ENCODE measurements around the gene ZMYND19.
A peak's percentile ranks its signal among the peaks of the same experiment; 100 is the strongest.
"Not testable (repeated sequence)": the region's sequence is repeated elsewhere in the genome, so short reads cannot be mapped to it uniquely, and the experiment has no call there.

ZMYND19 gene

DNA sequence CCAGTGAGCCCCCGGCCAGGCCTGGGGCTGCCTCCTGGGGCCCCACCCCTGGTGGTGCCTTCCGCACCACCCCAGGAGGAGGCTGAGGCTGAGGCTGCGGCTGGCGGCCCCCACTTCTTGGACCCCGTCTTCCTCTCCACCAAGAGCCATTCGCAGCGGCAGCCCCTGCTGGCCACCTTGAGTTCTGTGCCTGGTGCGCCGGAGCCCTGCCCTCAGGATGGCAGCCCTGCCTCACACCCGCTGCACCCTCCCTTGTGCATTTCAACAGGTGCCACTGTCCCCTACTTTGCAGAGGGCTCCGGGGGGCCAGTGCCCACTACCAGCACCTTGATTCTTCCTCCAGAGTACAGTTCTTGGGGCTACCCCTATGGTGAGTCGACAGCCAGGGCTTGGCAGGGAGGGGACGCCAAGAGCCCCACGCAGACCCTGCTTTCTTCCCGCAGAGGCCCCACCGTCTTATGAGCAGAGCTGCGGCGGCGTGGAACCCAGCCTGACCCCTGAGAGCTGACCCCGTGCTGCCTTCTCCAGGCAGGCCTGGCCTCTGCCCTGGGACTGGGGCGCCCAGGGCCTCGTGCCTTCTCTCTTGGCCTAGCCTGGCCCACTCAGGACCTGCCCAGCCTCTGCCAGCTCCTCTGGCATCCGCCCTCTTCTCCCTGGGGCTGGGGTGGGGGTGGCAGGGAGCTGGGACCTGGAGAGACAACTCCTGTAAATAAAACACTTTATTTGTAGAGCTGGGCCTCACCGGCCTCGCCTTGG is 24.5 kb upstream of the ZMYND19 start:
- no peak for DNase-seq (ENCODE audit: low read depth)

DNA sequence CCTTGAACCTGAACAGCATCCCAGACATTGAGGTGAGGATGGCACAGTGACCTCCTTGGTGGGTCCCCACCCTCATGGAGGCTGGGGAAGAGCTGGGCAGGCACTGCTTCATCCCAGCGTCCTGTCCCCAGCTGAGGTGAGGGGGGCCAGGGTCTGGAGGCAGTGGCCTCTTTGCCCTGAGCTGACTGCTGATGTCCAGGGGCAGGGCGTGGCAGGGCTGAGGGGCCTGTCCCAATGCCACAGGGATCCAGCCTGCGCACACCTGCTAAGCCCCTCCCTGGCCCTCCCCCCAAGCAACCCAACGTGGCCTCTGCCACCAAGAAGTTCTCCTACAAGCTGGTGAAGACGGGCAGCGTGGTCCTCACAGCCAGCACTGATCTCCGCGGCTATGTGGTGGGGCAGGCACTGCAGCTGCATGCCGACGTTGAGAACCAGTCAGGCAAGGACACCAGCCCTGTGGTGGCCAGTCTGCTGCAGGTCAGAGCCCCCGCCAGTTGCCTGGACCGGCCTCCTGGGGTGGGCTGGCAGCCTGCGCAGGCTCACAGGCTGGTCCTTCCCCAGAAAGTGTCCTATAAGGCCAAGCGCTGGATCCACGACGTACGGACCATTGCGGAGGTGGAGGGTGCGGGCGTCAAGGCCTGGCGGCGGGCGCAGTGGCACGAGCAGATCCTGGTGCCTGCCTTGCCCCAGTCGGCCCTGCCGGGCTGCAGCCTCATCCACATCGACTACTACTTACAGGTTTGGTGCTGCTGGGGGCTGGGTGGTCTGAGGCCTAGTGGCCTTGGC is 23.6 kb upstream of the ZMYND19 start:
- DNase-seq (ENCODE audit: low read depth): no peak

DNA sequence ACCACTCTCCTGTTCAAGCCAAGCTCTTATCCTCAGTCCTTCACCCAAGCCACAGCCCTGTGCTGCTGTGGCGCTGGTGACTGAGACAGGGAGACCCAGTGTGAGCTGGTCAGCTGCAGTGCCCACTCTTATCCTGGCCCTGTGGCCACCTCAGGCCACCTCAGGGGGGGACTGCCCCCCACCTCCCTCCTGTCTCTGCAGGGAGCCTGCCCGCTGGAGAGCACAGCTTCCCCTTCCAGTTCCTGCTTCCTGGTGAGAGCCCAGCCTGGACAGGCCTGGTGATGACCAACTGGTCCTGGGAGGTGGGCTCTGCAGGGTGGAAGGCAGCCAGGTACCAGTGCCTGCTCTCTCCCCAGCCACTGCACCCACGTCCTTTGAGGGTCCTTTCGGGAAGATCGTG is 22.9 kb upstream of the ZMYND19 start:
- DNase-seq (ENCODE audit: low read depth): no peak

DNA sequence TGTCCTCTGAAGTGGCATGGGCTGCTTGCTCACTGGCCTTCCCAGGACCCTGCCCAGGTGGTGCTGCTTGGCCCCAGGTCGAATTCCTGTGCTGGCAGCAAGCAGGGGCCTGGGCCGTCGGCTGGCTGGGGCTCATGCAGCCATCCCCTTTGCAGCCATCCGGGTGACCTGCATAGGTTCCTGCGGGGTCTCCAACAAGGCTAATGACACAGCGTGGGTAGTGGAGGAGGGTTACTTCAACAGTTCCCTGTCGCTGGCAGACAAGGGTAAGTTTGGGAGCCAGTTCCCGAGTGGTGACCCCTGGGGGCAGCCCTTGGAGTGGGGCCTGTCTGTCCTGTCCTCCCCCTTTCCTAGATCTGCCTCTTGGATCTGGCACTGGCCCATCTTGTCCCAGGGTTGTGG is 22.4 kb upstream of the ZMYND19 start:
- DNase-seq (ENCODE audit: low read depth): no peak

DNA sequence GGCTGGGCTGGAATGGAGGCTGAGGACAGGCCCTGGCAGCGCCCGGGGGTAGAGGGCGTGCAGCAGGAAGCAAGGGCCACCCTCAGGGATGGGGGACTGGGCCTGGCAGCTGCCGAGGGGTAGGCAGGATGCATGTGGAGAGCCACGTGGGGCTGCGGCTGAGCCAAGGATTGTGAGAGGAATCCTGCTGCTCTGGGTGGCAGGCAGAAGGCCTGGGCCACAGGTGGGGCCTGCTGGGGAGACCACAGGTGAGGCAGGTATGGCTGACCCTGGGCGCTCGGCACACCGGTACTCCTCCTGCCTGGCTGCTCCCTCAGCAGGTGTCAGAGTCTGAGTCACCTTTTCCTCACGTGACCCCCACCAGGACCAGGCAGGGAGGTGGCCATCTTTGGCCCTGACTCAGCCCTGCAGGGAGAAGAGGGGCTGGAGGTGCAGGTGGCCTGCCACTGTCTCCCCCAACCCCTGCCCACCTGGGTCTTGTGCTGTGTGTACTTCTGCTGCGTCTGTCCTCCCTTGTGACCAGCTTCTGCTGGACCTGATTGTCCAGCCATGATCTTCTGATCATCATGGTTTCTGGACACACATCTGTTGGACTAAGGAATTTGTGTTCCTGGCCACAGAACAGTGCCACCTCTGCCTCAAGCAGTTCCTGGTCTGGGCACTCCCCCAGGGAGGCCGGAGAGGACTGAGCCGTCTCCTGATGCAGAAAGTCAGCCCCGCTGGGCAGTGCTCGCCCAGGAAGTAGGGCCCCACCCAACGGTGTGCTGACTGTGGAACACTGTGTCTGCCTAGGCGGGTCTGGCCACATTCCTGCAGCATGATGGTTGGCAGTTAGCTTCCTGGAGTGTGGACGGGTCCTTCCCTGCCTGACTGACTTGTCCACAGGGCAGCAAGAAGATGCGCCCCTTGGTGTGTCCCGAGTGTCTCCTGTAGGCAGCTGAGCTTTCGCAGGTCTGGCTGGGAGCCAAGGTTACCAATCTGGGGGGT is 21.6 kb upstream of the ZMYND19 start:
- peak; percentile 79 for DNase-seq (ENCODE audit: low read depth)

DNA sequence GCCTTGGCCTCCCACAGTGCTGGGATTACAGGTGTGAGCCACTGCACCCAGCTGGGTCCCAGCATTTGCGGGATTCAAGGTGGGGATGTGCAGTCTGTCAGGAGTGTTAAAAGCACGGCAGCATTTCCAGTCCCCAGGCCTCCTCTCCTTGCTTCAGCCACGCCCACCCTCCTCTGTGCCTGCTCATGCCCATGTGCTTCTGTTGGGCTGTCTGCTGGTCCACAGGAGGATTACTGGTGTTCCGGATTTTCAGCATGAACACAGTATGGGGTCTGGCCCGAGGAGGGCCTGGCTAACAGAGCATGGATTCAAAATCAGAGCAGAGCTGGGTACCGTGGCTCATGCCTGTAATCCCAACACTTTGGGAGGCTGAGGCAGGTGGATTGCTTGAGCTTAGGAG is 20.6 kb upstream of the ZMYND19 start:
- no peak for DNase-seq (ENCODE audit: low read depth)

DNA sequence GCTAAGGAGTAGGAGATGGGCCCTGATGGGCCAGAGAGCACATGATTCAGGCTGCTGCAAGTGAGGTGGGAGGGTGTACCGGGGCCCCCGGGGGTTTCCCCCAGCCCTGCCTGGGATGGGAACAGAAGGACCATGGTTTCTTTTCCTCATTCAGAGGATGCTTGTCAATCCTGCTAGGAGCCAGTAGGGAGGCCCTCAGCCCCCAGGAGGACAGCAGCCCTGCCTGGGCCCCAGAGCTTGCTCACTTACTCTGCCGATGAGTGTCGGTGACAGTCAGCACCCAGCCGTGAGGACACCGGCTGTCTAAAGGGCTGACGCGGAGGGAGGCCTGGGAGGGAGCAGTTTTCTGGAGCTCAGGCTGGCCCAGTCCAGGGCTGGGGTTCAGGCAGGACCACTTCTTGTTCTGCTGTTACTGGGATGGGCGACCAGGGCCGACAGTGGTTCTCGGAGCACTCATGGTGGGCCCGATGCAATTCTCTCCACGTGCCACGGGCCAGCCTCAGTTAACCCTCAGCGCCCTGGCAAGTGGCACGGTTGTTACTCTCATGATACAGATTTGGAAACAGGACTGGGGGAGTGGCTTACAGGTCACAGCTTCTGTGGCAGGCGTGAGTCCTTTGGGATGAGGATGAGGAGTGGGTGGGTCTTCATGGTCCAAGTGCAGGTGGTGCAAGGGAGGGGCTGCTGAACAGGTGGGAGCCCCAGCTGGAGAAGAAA is 17.0 kb upstream of the ZMYND19 start:
- DNase-seq (ENCODE audit: low read depth): no peak

DNA sequence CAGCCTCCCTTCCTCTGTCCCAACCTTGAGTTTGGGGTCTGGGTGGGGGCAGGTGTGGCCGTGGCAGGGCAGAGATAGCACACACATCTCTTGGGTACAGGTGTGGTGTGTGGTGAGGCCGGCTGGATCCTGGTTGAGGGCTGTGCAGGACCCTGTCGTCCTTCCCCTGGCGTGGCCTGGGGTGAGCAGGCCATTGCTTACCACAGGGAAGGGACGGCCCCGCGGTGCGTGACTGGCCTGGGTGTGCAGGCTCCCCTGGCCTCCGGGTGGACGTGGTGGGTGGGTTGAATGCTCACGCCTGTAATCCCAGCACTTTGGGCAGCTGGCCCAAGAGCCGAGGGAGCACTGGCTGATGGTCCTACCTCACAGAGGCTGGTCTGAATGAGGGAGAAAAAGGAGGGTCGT is 16.4 kb upstream of the ZMYND19 start:
- DNase-seq (ENCODE audit: low read depth): no peak

DNA sequence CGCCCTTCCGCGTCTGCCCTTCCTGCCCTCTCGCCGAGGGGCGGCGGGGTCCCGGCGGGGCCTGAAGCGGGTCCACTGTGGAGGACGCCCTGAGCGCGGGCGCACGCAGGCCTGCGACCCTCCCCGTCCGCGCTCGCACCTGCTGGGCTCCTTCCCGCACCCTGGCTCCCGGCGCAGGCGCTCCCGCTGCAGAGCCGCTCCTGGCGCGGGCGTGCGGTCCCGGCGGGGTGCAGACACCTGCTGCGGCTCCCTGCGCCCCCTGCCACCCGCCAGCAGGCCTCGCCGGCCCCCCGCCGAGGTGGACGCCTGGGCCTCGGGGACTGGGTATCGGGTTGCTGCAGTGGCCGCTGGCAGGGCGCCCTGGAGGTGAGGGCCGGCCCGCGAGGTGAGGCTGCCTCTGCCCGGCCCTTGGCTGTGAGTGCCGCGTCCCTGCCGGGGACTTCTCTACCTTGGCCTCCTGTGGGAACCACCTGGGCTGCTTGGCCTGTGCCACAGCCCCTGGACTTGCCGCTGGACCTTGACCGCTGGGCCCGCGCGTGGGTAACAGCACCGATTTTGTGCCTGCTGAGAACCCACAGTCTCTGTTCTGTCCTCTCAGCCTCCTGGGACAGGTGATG is 15.8 kb upstream of the ZMYND19 start:
- no peak for DNase-seq (ENCODE audit: low read depth)

DNA sequence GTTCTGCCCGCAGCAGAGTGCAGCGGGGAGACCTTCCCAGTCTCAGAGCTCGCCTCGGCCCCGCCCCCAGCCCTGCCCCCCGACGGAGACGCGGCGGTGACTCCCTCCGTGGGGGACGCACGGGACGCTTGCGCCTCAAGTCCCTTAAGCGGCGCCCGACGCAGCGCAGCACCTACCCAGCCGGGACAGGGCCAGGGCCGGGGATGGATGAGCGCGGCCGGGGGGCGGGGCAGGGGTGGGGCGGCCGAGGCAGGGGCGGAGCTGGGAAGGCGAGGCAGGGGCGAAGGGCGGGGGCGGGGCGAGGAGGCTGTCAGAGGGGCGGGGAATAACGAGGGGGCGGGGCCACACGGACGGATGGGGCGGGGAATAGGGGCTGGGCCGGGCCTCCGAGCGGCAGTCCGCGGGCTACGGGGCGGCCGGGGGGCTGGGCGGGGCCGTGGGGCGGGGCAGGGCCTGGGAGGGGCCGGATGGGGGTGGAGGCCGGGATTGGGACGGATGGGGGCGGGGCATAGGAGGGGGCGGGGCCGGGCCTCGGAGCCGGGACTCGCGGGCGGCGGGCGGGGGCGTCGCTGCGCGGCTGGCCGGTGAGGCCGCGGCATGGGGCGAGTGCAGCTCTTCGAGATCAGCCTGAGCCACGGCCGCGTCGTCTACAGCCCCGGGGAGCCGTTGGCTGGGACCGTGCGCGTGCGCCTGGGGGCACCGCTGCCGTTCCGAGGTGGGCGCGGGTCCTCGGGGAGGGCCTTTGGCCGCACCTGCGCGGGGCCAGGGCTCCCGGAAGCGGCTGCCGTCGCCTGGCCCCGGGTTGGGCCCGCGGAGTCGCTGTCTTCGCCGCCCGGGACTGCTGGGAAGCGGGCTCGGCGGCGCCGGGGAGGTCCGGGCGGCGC is 15.1 kb upstream of the ZMYND19 start, which contains the start of gene ARRDC1:
ARRDC1 (plus strand) TSS at position 566 of the 884 bp plus-strand sequence; CDS start at position 598, 32 bp downstream.
- DNase-seq (ENCODE audit: low read depth): peak; percentile 50

DNA sequence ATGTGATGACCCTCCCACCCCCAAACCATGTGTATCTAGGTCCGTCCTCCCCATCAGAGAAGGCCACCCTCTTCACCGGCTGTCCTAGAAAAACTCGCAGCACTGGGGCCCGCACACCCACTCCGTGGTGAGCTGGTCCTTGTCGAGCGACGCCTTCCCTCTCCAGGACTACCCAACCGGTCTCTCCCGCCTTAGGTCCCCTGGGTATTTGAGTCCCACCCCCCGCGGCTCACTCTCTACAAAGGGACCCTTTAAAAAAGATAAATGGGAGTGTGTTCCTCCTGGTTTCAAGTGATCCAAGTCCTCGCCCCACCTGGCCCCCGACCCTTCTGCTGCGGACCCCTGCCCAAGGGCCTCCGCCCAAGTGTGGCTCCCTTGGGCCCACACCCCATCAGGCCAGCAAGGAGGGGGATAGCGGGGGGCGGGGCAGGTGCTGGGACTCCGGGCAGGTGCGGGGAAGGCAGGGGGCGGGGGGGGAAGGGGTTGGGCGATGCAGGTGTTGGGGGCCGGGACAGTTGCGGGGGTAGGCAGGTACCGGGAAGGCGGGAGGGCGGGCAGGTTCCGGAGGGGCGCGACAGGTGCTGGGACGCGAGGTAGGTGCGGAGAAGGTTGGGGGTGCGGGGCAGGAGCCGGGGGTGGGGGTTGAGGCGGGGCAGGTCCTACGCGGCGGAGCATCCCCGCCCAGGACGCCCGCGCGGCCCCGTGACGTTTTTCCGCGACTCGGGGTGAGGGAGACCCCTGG is 14.2 kb upstream of the ZMYND19 start:
- no peak for DNase-seq (ENCODE audit: low read depth)

DNA sequence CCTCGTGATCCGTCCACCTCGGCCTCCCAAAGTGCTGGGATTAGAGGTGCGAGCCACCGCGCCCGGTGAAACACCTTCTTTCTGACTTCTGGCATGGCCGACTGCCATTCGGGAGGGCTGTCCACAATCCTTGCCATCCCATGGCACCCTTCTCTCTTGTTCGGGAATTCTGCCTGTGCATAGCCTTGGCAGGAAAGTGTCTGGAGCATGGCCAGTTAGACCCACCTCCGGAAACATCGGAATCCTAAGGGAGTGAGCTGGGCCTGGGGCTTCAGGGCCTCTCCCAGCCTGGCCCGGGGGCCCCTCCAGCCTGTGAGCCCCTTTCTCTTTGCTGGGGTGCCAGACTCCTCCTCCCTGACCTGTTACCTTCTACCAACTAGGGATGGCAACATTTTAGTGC is 13.6 kb upstream of the ZMYND19 start:
- DNase-seq (ENCODE audit: low read depth): no peak

DNA sequence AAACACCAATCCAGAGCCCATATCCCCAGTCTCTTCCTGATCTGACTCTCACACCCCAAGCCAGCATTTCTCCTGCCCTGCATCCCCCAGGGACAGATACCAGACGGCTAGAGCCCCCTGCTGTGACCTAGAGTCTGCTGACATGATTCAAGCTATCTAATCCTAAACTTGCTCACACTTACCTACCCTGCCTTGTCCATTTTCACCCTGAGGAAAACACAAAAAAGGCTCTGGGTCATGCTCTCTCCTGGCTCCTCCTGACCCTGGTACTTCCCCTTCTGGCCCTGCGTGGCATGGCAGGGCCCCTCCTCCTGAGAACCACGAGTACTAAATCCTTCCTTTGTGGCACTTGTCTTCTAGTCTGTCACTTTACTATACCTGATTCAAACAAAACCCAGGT is 12.3 kb upstream of the ZMYND19 start:
- no peak for DNase-seq (ENCODE audit: low read depth)

DNA sequence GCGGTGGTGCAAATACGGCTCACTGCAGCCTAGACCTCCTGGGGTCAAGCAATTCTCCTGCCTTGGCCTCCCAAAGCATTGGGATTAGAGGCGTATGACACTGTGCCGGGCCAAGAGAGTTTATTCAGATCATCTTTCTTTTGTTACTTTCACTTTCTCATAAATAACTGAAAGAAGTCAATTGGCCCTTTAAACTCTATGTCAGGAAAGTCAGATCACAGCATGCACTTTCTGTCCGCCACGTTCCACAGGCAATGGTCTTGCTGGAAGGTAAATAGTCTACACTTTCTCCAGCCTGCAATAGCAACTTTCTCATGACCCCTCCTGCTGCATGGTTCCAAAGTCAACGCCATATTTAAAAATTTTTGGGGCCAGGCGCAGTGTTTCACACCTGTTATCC is 8.6 kb upstream of the ZMYND19 start:
- no peak for DNase-seq (ENCODE audit: low read depth)

DNA sequence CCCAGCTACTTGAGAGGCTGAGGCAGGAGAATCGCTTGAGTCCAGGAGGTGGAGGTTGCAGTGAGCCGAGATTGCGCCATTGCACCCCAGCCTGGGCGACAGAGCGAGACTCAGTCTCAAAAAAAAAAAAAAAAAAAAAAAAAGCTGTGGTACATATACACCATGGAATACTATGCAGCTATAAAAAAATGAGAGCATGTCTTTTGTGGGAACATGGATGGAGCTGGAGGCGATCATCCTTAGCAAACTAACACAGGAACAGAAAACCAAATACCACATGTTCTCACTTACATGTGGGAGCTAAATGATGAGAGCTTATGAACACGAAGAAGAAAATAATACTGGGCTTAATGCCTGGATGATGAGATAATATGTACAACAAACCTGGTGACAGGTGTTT is 6.3 kb upstream of the ZMYND19 start:
- not testable (repeated sequence) for DNase-seq (ENCODE audit: low read depth)

DNA sequence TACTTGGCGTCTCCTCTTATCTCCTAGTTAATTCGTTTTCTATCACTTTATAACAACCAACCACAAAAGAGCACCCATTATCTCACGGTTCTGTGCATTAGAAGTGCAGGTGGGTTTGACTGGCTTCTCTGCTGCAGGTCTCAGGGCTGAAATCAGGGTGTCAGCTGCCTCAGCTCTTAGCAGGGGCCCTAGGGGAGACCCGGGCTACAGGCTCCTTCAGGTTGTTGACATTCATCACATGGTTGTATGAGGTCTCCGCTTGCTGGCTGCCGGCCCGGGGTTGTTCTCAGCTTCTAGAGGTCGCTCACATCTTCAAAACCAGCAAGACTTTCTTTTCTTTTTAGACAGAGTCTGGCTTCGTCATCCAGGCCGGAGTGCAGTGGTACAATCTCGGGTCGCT is 2.9 kb upstream of the ZMYND19 start:
- no peak for DNase-seq (ENCODE audit: low read depth)

DNA sequence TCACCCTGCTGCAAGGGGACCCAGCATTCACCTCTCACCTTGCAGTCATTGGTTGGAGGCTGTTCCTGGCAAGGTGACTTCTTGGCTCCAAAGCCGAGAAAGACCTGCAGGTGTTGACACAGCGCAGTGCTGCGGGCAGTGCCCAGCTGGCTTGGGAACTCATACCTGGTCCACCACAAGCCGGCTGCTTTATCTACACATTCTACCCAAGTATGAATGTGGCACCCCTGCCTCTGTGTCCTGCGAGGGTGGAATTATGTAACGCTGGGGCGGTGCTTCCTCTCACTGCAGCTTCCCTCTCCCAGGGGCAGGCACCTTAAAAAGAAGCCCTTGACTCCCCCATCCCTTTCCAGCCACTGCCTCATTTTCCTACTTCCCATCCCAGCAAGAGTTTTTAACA is 2.5 kb upstream of the ZMYND19 start:
- no peak for DNase-seq (ENCODE audit: low read depth)

DNA sequence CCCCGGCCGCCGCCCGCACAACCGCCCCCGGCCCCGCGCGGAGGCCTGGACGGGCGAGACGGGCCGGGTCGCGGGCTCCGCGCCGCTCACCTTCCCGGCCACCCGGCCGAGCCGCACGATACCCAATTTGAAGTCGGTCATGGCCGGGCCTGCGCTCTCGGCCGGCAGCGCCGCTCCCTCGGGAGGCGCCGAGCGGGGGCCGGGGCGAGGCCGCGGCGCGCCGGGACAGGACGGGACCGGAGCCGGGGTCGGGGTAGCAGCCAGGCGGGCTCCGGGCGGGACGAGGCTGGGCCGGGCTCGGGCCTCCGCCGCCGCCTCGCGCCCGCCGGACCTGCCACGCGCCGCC is 216 bp downstream of the ZMYND19 start:
- no peak for DNase-seq (ENCODE audit: low read depth)

DNA sequence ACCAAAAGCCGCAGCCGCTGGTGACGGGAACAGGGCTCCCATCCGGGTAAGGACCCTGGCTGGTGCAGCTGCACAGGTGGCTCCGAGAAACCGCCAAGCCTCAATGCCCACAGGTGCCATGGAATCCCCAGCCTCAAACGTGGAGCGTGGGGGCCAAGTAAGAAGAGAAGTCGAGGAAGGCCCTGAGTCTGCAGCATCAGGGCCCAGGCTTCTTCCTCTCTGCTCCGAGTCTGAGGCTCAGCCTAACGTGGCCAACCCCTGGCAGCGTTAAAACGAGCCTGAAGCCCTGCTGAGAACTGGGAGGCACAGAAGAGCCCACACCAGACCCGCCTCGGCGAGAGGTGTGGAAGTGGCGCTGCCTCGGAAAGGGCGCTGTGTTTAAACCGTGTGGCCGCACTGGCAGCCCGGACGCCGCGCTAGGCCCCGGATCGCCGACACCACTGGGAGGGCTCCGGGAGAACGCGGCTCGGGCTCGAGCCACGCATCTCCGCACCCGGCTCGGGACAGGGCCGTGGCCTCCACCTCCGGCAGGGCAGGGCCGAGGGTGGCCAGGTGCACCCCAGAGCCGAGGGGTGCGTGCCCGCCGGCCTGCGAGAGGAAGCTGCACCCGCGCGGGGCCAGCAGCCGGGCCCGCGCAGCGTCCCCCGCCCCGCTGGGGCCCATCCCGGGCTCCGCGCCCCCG is 730 bp downstream of the ZMYND19 start:
- DNase-seq (ENCODE audit: low read depth): no peak
